CD4-positive, alpha-beta T cell treated with Interleukin-10 for 1 hour (primary cell): ENCODE results near the gene AKR1B1.

Source experiments
- DNase-seq: peaks from one replicate; pipeline ENCODE4 v3.0.0-alpha.2; 2020

AKR1B1 gene

GRCh38 chr7:134407311-134407710 is 51.6 kb downstream of the AKR1B1 start:
- DNase-seq, result no peak

- no peak for DNase-seq
Observed at GRCh38 chr7:134406431-134406830, 52.5 kb downstream of the AKR1B1 start.

GRCh38 chr7:134405299-134405698 is 53.6 kb downstream of the AKR1B1 start:
- DNase-seq, result no peak

GRCh38 chr7:134403062-134403461 is 55.8 kb downstream of the AKR1B1 start:
- no peak for DNase-seq

GRCh38 chr7:134400859-134401258 is 58.0 kb downstream of the AKR1B1 start:
- DNase-seq, result no peak

GRCh38 chr7:134396031-134396430 is 62.9 kb downstream of the AKR1B1 start:
- no peak for DNase-seq

- no peak for DNase-seq
Observed at GRCh38 chr7:134395604-134396003, 63.3 kb downstream of the AKR1B1 start.

GRCh38 chr7:134394056-134394455 is 64.8 kb downstream of the AKR1B1 start:
- DNase-seq, result no peak
